Smooth muscle cell (in vitro differentiated cells): ENCODE measurements around the gene CANT1. TPM values are rescaled to one million over a fixed set of nuclear protein-coding genes. Genes with fewer than 3 reads are reported as not detected.

Experiments used
- DNase-seq: peaks from one replicate; lab custom pipeline; 2025; ENCODE audit not compliant: unreplicated experiment; lab: John Stamatoyannopoulos, UW
- H2AFZ ChIP-seq: fragments of 200-600 bp; sonication (generic); 2 replicates; pipeline ENCODE4 v1.6.0; 2016; ENCODE audit warnings: antibody characterized with exemption, low read depth, mild to moderate bottlenecking
- H3F3A ChIP-seq: fragments of 200-600 bp; sonication (generic); 2 replicates; pipeline ENCODE4 v1.6.0; 2017; ENCODE audit warnings: antibody characterized with exemption, low read depth
- H3K27ac ChIP-seq: fragments of 200-600 bp; sonication (generic); 2 replicates; pipeline ENCODE4 v1.5.1; 2016; ENCODE audit warnings: low read depth, mild to moderate bottlenecking
- H3K27me3 ChIP-seq: fragments of 200-600 bp; sonication (generic); 2 replicates; pipeline ENCODE4 v1.6.1; 2016; ENCODE audit warnings: low read depth, mild to moderate bottlenecking
- H3K36me3 ChIP-seq: fragments of 200-600 bp; sonication (generic); 2 replicates; pipeline ENCODE4 v1.5.1; 2016; ENCODE audit warnings: low read depth
- H3K4me1 ChIP-seq: fragments of 200-600 bp; sonication (generic); 2 replicates; pipeline ENCODE4 v1.5.1; 2016; ENCODE audit warnings: low read depth
- H3K4me2 ChIP-seq: fragments of 200-600 bp; sonication (generic); 2 replicates; pipeline ENCODE4 v1.6.0; 2016; ENCODE audit warnings: mild to moderate bottlenecking
- H3K4me3 ChIP-seq: fragments of 200-600 bp; sonication (generic); 2 replicates; pipeline ENCODE4 v1.5.1; 2016; ENCODE audit warnings: mild to moderate bottlenecking
- H3K79me2 ChIP-seq: fragments of 200-600 bp; sonication (generic); 2 replicates; pipeline ENCODE4 v1.6.0; 2016; ENCODE audit warnings: low read depth, mild to moderate bottlenecking
- H3K9ac ChIP-seq: fragments of 200-600 bp; sonication (generic); 2 replicates; pipeline ENCODE4 v1.6.0; 2016; ENCODE audit warnings: low read depth
- H3K9me3 ChIP-seq: fragments of 200-600 bp; sonication (generic); replicated peaks from 2 replicates; pipeline ENCODE4 v1.5.1; 2016; ENCODE audit warnings: low read depth
- H4K20me1 ChIP-seq: fragments of 200-600 bp; sonication (generic); 2 replicates; pipeline ENCODE4 v1.6.0; 2016; ENCODE audit warnings: low read depth
- CTCF ChIP-seq: fragments of 200-600 bp; sonication (generic); IDR thresholded peaks from 2 replicates; pipeline ENCODE4 v1.5.1; 2017; ENCODE audit warnings: borderline replicate concordance, mild to moderate bottlenecking, antibody characterized with exemption; ENCODE audit not compliant: insufficient read depth, poor library complexity, severe bottlenecking
- WGBS: methylation state at CpG from one replicate; pipeline ENCODE4 v1.1.7; 2016; ENCODE audit warnings: low lambda C conversion rate; 5-methylcytosine and 5-hydroxymethylcytosine counted together
- polyA plus RNA-seq: library from polyadenylated mRNA; unstranded; fragments of >200 nt; fragmentation: Nextera tagmentation; extraction: Ambion mirVana; gene quantifications from 2 replicates; pipeline ENCODE4 v1.2.1, GENCODE V29; 2016
- total RNA-seq: library from RNA; depleted of rRNA; stranded (reverse); fragments of >200 nt; gene quantifications from 2 replicates; pipeline ENCODE4 v1.2.3, GENCODE V29; 2014

The CANT1 gene
- total and polyA plus RNA-seq, 2 experiments from 2014 or later: 38.3 to 42.1 TPM

- Histone ChIP-seq H3K27ac (peak overlapping the region; percentile 56), H3K9me3 (no peaks in the 10 kb centered on the region), H4K20me1 (peaks cover 39% of the 10 kb centered on the region), H3K9ac (peak overlapping the region; percentile 95), H2AFZ (no peak overlapping the region), H3K4me1 (peaks cover 5% of the 10 kb centered on the region), H3K4me2 (peak overlapping the region; percentile 98), H3K27me3 (no peaks in the 10 kb centered on the region), H3F3A (no peaks in the 10 kb centered on the region), H3K4me3 (peak overlapping the region; percentile 95), H3K79me2 (peaks cover 30% of the 10 kb centered on the region), H3K36me3 (no peaks in the 10 kb centered on the region)
- 57% methylated on average over 7 of the region's 7 CpGs for WGBS
- TF ChIP-seq CTCF: no peak
- no peak for DNase-seq
Measured at GRCh38 chr17:79008666-79009387, 737 bp downstream of the CANT1 start.

GRCh38 chr17:79007504-79008381, 1.8 kb downstream of the CANT1 start:
- Histone ChIP-seq H3K79me2 (peaks cover 35% of the 10 kb centered on the region), H3K4me2 (peak overlapping the region; percentile 98), H3K27ac (no peak overlapping the region), H4K20me1 (peaks cover 50% of the 10 kb centered on the region), H3K27me3 (no peaks in the 10 kb centered on the region), H3K9ac (peak overlapping the region; percentile 95), H3K4me3 (no peak overlapping the region), H3K36me3 (no peaks in the 10 kb centered on the region), H2AFZ (no peak overlapping the region), H3K4me1 (peaks cover 5% of the 10 kb centered on the region), H3F3A (no peaks in the 10 kb centered on the region), H3K9me3 (no peaks in the 10 kb centered on the region)
- no peak for TF ChIP-seq CTCF
- WGBS: 92% methylated on average over 21 of the region's 21 CpGs
- DNase-seq: no peak

- Histone ChIP-seq H3K9ac (no peak overlapping the region), H2AFZ (no peak overlapping the region), H3K4me1 (peaks cover 5% of the 10 kb centered on the region), H3K27ac (no peak overlapping the region), H3F3A (no peaks in the 10 kb centered on the region), H3K27me3 (no peaks in the 10 kb centered on the region), H3K36me3 (no peaks in the 10 kb centered on the region), H3K4me3 (no peak overlapping the region), H3K79me2 (peaks cover 42% of the 10 kb centered on the region), H3K9me3 (no peaks in the 10 kb centered on the region), H4K20me1 (peaks cover 58% of the 10 kb centered on the region), H3K4me2 (no peak overlapping the region)
- DNase-seq: no peak
- whole genome bisulfite sequencing: 87% methylated on average over 19 of the region's 19 CpGs
- no peak for TF ChIP-seq CTCF
Measured at GRCh38 chr17:79006794-79007503, 2.6 kb downstream of the CANT1 start.
